Measurements from ENCODE around the gene GUCY2D. TPM values are rescaled to one million over a fixed set of nuclear protein-coding genes. Genes with fewer than 3 reads are reported as not detected.

Gene GUCY2D
- total and polyA plus RNA-seq, 8 donors: 0.25 TPM; not detected in 7

- Histone ChIP-seq H3K36me3 (no peaks in the 10 kb centered on the region), H3K4me1 (peaks cover 18 to 37% (median 28%) of the 10 kb centered on the region in 4 donors), H3K9me3 (no peaks in the 10 kb centered on the region), H3K27ac (no peak overlapping the region), H3K27me3 (peaks cover 0 to 20% (median 0%) of the 10 kb centered on the region in 3 donors), H3K4me3 (no peak overlapping the region)
- DNase-seq: peak in 1 of 2 donors; percentile 4
- 93 to 99% (median 96%) methylated on average over 7 of the region's 7 CpGs for WGBS, 5 donors
- TF ChIP-seq POLR2AphosphoS5 (IDR thresholded peaks at IDR 0.05): no peak
- no peak for TF ChIP-seq EP300 (IDR thresholded peaks at IDR 0.05)
- no peak for TF ChIP-seq POLR2A (IDR thresholded peaks at IDR 0.05)
- TF ChIP-seq CTCF (IDR thresholded peaks at IDR 0.05): no peak
- intact Hi-C loops (cut with DNase I; ENCODE audit: low total_unique reads): no loop called here
These were observed 51.2 kb downstream of the GUCY2D start for GRCh38 chr17:8053600-8053999.

DNA sequence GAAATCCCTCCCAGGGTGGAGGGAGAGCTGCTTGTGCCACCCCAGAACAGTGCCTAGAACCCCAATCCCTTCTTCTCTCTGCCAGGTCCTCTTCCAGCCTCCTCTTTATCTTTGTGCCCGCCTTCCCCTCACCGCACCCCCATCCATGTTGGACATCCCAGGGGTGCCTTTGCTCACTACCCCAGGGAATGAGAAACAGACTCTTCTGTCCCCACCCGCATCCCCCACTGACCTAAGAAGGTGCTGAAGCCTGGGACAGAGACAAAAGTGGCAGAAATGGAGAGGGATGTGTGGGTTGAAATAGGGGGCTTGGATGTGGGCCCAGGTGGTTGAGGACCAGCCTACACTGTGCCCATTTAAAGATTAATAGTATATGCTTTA is 53.4 kb downstream of the GUCY2D start:
- Histone ChIP-seq H3K27ac (peak overlapping the region; percentile 80 to 92 (median 83)), H3K36me3 (no peaks in the 10 kb centered on the region), H3K9me3 (no peaks in the 10 kb centered on the region), H3K27me3 (peaks cover 0 to 42% (median 0%) of the 10 kb centered on the region in 3 donors), H3K4me1 (peaks cover 18 to 56% (median 35%) of the 10 kb centered on the region in 4 donors), H3K4me3 (no peak overlapping the region)
- 37 to 60% (median 46%) methylated on average over 3 of the region's 3 CpGs for WGBS, 5 donors
- intact Hi-C loops (cut with DNase I; ENCODE audit: low total_unique reads): no loop called here
- DNase-seq: no peak
- no peak for TF ChIP-seq POLR2AphosphoS5 (IDR thresholded peaks at IDR 0.05)
- TF ChIP-seq POLR2A (IDR thresholded peaks at IDR 0.05): no peak
- TF ChIP-seq CTCF (IDR thresholded peaks at IDR 0.05): no peak
- no peak for TF ChIP-seq EP300 (IDR thresholded peaks at IDR 0.05)

GRCh38 chr17:8056232-8056975 is 54.0 kb downstream of the GUCY2D start:
- intact Hi-C loops (cut with DNase I; ENCODE audit: low total_unique reads): no loop called here
- Histone ChIP-seq H3K27me3 (peaks cover 0 to 48% (median under 1%) of the 10 kb centered on the region in 3 donors), H3K4me1 (peaks cover 18 to 60% (median 35%) of the 10 kb centered on the region in 4 donors), H3K27ac (peak overlapping the region; percentile 80 to 92 (median 83)), H3K9me3 (no peaks in the 10 kb centered on the region), H3K36me3 (no peaks in the 10 kb centered on the region), H3K4me3 (peak overlapping the region in 2 of 4 donors; percentile 13 to 31)
- WGBS, 5 donors: 11 to 22% (median 12%) methylated on average over 14 of the region's 14 CpGs
- peak; percentile 46 to 85 (median 80) for TF ChIP-seq POLR2AphosphoS5 (IDR thresholded peaks at IDR 0.05)
- TF ChIP-seq POLR2A (IDR thresholded peaks at IDR 0.05): peak in 1 of 4 donors; percentile 55
- no peak for TF ChIP-seq CTCF (IDR thresholded peaks at IDR 0.05)
- peak; percentile 81 for DNase-seq

- Histone ChIP-seq H3K9me3 (no peaks in the 10 kb centered on the region), H3K4me1 (peaks cover 18 to 64% (median 35%) of the 10 kb centered on the region in 4 donors), H3K27me3 (peaks cover 0 to 55% (median 7%) of the 10 kb centered on the region in 3 donors), H3K36me3 (no peaks in the 10 kb centered on the region), H3K4me3 (peak overlapping the region; percentile 13 to 31 (median 20)), H3K27ac (peak overlapping the region; percentile 80 to 86 (median 83))
- intact Hi-C loops (cut with DNase I; ENCODE audit: low total_unique reads): no loop called here
- 19 to 36% (median 30%) methylated on average over 17 of the region's 17 CpGs for WGBS, 5 donors
- peak; percentile 54 to 59 for DNase-seq
- no peak for TF ChIP-seq POLR2A (IDR thresholded peaks at IDR 0.05)
- no peak for TF ChIP-seq POLR2AphosphoS5 (IDR thresholded peaks at IDR 0.05)
- TF ChIP-seq CTCF (IDR thresholded peaks at IDR 0.05): no peak
- TF ChIP-seq EP300 (IDR thresholded peaks at IDR 0.05): no peak
These were observed 54.7 kb downstream of the GUCY2D start for GRCh38 chr17:8056976-8057625.

Measured in stomach (tissue), 9 donors.